GM18867 (cell line): ENCODE measurements around the gene OS9.
A peak's percentile ranks its signal among the peaks of the same experiment; 100 is the strongest.
"Not testable (repeated sequence)": the region's sequence is repeated elsewhere in the genome, so short reads cannot be mapped to it uniquely, and the experiment has no call there.

ENCODE experiments used
- ATAC-seq: cut with Tn5 transposase; IDR thresholded peaks from one replicate; pipeline ENCODE4 v1.9.1; 2021; ENCODE audit warnings: mild to moderate bottlenecking, moderate library complexity; ENCODE audit not compliant: unreplicated experiment

OS9 gene

GRCh38 chr12:57693659-57694458 is at the start of gene OS9:
OS9 (plus strand) TSS chr12:57694132; CDS start chr12:57694162, 30 bp downstream.
- peak; percentile 96 for ATAC-seq

GRCh38 chr12:57645990-57646658 is 47.8 kb upstream of the OS9 start:
- ATAC-seq: not testable (repeated sequence)

GRCh38 chr12:57646659-57647049 is 47.3 kb upstream of the OS9 start:
- not testable (repeated sequence) for ATAC-seq

GRCh38 chr12:57654042-57654441 is 39.9 kb upstream of the OS9 start:
- ATAC-seq: no peak

- no peak for ATAC-seq
Observed at GRCh38 chr12:57655541-57656240, 38.2 kb upstream of the OS9 start.

GRCh38 chr12:57656408-57656807 is 37.5 kb upstream of the OS9 start:
- ATAC-seq: not testable (repeated sequence)

GRCh38 chr12:57657744-57658143 is 36.2 kb upstream of the OS9 start:
- ATAC-seq: no peak

- no peak for ATAC-seq
Observed at GRCh38 chr12:57658890-57659289, 35.0 kb upstream of the OS9 start.

GRCh38 chr12:57661376-57661775 is 32.6 kb upstream of the OS9 start:
- no peak for ATAC-seq

GRCh38 chr12:57665066-57665820 is 28.7 kb upstream of the OS9 start:
- not testable (repeated sequence) for ATAC-seq

- ATAC-seq: no peak
Observed at GRCh38 chr12:57666897-57667296, 27.0 kb upstream of the OS9 start.

GRCh38 chr12:57669691-57670090 is 24.2 kb upstream of the OS9 start:
- not testable (repeated sequence) for ATAC-seq

- ATAC-seq: not testable (repeated sequence)
Observed at GRCh38 chr12:57671811-57672210, 22.1 kb upstream of the OS9 start.

GRCh38 chr12:57672801-57673200 is 21.1 kb upstream of the OS9 start:
- ATAC-seq: no peak

GRCh38 chr12:57674691-57675090 is 19.2 kb upstream of the OS9 start:
- ATAC-seq: no peak

- ATAC-seq: not testable (repeated sequence)
Observed at GRCh38 chr12:57677947-57678346, 16.0 kb upstream of the OS9 start.

GRCh38 chr12:57679697-57680096 is 14.2 kb upstream of the OS9 start:
- no peak for ATAC-seq

GRCh38 chr12:57687862-57688261 is 6.1 kb upstream of the OS9 start:
- no peak for ATAC-seq

- no peak for ATAC-seq
Observed at GRCh38 chr12:57688931-57689330, 5.0 kb upstream of the OS9 start.

- ATAC-seq: no peak
Observed at GRCh38 chr12:57692500-57692899, 1.4 kb upstream of the OS9 start.

- ATAC-seq: no peak
Observed at GRCh38 chr12:57693317-57693658, 644 bp upstream of the OS9 start.
